HG03342 (cell line): ENCODE data around the gene TTC9C.
"Not testable (repeated sequence)": the region's sequence is repeated elsewhere in the genome, so short reads cannot be mapped to it uniquely, and the experiment has no call there.

Experiments used
- ATAC-seq: cut with Tn5 transposase; IDR thresholded peaks from one replicate; pipeline ENCODE4 v1.9.1; 2021; ENCODE audit warnings: mild to moderate bottlenecking, moderate library complexity; ENCODE audit not compliant: unreplicated experiment

TTC9C gene, protein sequence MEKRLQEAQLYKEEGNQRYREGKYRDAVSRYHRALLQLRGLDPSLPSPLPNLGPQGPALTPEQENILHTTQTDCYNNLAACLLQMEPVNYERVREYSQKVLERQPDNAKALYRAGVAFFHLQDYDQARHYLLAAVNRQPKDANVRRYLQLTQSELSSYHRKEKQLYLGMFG

DNA sequence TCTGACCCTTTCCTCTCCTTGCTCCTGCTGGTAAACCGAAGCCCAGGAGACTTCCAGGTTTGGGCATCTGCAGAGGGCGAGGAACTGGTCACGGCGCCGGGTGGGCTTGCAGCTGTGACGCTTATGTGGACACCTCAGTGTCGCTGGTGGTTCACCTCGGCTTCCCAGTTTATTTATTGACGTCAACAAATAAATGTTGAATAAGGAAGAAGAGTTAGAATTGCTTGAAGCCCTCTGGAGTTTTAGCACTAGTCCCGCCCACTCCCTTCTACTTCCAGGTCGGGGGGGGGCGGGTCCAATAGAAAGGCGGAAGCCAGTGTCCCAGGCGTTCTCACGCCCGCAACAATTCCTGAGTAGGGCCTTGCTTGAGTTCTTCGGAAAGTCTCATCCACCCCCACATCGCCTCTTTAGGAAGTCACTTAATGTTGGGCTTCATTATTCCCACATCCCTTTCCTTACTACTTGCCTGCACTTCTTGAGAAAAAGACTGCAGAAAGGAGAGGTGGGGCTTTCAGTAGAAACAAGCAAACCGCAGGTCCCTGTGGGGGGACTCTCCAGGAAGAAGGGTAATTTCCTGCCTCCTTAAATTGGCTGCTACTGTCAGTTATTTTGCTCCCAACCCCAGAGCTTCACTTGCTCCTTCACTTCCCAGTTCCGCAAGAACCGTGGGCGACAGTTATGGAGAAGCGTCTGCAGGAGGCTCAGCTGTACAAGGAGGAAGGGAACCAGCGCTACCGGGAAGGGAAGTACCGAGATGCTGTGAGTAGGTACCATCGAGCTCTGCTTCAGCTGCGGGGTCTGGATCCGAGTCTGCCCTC lies at the start of gene TTC9C:
Gene TTC9C (plus strand): TSS at position 316 of the 818 bp plus-strand sequence. CDS start 363 bp downstream, at position 679.
- ATAC-seq: peak; percentile 18

DNA sequence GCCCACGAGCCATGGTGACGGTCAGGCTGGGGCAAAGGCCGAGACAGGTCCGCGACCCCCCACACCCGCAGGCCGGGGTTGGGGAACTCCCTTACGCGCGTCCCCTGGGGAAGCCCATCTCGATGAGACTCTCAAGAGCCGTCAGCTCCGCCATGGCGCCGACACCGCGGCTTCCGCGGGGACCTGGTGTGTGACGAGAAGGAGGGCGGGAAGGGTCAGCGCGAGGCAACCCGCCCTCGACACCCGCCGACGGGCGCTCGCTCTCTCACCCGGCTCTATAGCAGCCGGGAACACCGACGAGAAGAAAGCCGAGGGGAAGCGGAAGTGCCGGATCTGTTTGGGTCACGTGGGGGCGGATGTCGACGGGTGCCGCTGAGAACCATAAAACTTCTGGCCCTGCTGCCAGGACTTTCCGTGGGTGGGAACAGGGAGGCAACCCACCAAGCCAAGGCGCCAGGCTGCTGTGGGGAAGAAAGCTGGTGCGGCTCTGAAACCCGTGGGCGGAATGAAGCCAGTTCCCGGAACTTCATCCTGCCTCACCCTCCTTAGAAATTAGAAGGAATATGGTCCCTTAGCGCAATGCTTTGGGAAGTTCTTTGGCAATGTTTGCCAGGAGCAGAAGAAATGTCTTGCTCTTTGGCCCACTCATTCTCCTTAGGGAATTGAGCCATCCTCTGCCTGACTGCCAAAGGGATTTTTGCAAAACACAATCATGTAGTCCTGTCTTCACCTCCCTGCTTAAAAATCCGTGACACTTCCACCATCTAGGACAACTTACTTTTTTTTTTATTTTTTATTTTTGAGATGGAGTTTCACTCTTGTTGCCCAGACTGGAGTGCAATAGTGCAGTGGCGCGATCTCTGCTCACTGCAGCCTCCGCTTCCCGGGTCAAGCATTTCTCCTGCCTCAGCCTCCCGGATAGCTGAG lies 49.3 kb upstream of the TTC9C start, which contains the start of gene UBXN1:
Gene UBXN1 (minus strand): TSS at position 304 of the 927 bp plus-strand sequence. CDS start 150 bp downstream, at position 154.
- peak; percentile 75 for ATAC-seq

DNA sequence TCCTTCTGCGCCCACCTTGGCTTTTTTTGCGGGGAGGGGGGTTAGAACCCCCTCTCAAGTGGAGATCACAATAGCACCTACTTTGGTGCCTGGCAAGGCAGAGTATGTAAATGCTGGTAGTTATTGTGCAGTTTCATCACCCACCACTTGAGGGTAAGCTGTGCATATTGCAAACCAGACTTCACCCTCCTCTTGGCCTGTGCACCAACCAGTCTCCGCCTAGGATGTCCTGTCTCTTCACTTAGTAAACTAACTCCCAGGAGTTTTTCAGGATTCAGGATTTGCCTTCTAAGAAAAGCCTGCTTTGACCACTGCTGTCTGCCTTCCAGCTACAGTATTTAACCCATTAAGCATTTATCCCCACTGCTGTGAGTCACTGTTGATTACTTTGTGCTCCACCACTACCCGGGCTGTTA lies 47.5 kb upstream of the TTC9C start:
- ATAC-seq: no peak

DNA sequence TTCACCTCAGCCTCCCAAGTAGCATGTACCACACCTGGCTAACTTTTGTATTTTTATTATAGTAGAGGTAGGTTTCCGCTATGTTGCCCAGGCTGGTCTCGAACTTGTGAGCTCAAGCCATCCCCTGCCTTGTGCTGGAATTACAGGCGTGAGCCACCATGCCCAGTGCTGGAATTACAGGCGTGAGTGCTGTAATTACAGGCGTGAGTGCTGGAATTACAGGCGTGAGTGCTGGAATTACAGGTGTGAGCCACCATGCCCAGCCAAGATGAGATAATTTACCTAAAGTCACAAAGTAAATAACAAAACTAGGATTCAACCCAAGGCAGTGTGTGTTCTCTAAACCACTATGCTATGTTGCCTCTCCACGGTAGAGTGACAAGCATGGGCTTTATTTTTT lies 45.8 kb upstream of the TTC9C start:
- ATAC-seq: no peak

DNA sequence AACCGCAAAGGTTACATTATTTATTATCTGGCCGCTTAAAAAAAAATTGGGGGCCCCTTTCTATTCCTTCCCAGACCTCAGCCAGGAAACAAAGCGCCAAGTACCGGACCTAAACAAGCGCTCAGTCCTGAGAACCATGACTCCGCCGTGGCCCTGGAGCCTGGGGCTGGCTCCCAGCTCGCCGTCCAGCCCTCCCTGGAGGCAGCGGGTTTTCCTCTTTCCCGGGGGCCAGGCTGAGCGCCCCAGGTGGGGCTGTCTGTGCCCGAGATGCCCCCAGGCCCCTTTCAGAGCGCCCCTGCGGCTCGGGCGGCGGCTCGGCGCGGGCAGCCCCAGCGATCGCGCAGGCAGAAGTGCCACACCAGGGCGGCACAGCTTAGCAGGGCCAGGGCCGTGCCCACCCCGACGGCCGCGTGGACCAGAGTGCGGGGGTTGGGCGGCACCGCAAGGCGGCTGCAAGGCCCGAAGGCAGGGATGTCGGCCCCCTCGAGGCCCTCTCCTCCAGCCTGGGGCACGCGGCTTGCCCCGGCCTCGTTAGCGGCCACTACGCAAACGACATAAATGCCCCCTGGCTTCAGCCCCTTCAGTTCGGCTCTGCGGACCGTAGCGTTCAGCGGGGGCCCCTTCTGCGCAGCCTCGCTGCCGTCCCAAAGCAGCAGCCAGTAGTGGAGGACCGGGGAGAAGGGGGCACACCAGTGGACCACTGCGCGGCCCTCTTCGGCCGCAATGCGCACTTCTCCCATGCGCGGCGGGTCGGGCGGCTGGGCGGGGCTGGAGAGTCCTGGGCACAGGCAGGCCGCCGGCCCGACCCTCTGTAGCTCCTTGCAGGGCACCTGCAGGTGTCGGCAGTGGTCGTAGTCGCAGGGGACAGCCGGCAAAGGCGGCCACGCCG lies 40.5 kb upstream of the TTC9C start:
- ATAC-seq: no peak

DNA sequence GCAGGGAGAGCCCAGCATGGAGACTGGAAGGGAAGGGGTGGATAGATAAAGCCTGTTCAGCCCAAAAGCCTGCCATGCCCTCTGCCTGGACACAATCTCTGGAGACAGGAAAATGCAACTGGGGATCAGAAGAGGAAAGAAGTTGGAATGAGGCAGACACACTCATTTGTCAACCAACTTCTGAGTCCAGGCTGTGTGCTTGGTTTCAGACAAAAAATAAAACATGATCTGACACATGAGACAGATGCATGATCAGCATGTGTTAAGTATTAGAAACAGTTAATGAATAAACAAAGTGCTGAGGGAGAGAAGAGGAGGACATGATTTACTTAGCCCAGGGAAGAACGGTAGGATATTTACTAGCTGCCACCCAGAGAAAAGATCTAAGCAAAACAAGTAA lies 39.8 kb upstream of the TTC9C start:
- ATAC-seq: no peak

DNA sequence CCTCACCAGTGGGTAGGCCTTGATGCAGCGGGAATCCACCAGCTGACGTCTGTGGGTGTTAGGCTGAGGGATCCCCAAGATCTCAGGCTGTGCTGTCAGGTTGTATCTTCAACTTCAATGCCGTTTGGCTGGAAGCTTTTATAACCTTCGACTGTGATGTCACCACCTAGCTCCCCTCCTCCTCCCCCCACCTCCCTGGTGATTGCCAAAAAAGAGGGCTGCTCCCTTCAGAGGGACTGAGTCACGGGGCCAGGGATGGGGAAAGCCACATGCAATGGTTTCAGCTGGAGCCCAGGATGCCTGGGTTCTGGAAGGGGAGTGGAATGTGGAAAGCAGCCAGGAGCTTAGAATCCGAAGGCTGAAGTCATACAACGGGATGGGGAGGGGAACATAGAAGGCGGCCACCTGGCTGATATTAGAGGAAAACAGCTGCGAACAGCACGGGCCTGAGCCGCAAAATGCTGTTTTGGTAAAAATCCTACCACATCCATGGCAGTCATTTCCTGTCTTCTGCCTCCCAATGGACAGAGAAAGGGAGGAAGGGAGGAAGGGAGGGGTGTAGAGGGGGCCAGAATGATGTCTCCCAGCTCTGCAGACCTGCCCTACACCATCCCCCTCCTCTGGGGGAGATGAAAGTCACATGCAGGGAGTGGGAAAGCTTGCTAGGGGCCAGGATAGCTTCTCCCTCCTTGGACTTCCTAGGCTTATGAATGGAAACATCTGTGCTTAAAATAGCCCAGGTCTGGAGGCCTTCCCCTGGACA lies 38.7 kb upstream of the TTC9C start, which contains the start of gene LRRN4CL:
Gene LRRN4CL (minus strand): TSS at position 110 of the 763 bp plus-strand sequence. CDS start 1,022 bp downstream, outside the sequence.
- no peak for ATAC-seq

DNA sequence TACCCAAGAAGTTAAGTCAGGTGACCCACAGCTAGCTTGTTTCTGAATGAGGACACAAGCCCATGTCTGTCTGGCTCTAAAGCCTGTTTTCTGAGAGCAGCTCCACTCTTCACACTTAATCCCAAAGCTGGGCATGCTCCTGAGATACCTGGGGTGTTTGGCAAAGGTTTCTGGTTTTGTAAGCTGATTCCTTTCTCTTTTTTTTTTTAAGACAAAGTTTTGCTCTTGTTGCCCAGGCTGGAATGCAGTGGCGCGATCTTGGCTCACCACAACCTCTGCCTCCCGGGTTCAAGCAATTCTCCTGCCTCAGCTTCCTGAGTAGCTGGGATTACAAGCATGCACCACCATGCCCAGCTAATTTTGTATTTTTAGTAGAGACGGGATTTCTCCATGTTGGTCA lies 34.7 kb upstream of the TTC9C start:
- not testable (repeated sequence) for ATAC-seq

DNA sequence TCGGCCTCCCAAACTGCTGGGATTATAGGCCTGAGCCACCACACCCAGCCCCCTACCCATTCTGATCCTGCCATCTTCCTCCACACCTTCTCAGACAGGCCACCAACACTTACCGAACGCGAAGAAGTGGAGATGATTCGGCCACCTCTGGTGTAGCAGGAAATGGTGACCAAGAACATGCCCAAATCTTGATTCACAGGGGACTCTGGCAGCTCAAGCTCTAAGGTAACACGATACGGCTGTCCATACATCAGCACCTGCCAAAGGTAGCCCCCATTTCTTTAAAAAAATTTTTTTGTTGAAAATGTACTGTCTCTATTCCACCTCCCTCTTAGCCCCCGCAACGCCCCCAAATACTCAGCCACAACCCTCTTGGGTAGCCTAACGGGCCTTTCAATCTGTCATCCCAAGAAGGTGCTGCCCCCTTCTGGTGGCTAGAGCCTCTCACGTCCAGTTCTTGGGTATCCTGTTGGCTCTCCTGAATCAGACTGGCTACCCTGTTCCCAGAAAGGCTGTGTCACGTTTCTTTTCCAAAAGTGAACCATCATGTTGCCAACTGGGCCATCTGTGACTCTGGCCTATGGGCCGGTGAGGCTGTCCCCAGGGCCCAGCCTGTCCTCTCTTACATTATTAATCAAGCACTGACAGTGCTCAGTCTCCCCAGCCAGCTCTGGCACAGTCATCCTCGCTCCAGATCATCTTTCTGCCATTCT lies 33.7 kb upstream of the TTC9C start:
- ATAC-seq: no peak

DNA sequence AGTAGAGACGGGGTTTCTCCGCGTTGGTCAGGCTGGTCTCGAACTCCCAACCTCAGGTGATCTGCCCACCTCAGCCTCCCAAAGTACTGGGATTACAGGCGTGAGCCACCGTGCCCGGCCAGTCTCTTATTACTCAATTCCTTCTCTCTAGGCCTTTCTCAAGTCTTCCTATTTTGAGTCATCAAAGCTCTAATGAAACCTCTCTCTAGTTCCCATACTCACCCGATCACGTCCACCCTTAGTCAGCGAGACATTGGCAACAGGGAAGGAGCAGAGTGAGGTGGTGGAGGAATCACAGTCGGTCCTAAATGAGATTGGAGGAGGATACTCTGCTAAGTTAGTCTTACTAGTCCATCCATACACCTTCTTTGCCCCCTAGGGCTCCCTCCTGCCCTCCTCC lies 26.0 kb upstream of the TTC9C start:
- no peak for ATAC-seq

DNA sequence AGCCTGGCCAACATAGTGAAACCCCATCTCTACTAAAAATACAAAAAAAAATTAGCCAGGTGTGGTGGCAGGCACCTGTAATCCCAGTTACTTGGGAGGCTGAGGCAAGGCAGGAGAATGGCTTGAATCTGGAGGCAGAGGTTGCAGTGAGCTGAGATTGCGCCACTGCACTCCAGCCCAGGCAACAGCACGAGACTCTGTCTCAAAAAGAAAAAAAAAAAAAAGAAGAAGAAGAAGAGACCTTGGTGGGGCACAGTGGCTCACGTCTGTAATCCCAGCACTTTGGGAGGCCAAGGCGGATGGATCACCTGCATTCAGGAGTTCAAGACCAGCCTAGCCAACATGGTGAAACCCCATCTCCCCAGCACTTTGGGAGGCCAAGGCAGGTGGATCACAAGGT lies 24.4 kb upstream of the TTC9C start:
- ATAC-seq: not testable (repeated sequence)

DNA sequence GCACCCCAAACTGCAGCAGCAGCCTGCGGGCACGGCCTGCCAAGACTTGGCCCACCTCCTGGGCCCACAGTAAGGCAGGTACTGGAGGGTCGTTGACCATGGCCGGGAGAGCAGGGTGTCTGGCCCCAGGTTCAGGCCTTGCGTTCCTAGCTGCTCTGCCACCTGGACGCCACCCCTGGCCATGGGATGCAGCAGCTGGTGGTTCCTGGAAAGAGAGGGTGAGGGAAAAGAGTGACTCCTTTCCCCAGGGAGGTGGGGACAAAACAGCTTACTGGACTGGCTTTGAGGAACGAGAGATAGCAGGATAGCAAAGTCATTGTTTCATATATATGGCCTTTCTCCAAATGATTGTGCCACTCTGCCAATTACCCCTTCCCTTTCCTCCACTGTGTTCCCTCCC lies 22.9 kb upstream of the TTC9C start:
- ATAC-seq: no peak

DNA sequence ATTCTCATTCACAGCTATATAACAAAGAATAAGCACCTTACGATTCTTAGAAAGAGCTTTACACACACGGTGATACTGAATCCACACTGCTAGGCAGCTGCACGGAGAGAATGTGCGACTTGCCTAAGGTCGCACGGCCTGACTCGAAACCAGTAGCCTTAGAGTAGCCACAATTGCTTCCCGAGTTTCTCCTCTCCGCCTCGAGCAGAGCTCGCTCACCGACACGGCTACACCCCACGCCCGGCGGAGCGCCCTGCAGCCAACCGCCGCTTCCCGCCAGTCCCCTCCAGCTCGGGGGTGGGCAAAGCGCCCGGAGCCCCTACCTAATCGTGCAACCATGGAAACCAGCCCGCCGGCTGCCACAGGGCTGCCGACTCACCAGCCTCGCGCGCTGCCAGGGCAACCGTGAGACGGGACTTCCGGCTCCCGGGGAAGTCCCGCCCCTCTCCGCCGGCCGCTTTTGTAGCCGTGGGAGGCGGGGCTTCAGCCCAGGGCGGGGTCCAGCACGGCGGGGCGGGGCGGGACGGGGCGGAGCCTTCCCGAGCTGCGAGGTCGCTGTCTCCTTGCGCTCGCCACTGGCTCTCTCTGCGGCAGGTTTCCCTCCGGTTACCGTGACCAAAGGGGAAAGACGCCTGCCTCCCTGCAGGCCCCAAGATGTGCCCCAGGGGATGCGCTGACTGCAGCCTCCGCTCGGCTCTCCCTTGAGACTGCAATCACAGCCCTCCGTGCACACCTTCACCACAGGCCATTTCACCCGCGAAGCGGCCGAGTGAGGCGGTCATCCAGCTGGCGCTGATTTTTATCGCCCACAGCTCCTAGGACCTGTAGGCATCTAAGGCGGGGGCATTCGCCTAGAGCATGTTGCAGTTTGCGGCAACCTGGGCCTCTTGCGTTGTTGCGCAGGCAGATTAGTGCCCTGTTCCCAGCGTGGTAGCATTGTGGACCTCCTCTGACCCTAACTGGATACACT lies 22.1 kb upstream of the TTC9C start:
- ATAC-seq: peak; percentile 59

DNA sequence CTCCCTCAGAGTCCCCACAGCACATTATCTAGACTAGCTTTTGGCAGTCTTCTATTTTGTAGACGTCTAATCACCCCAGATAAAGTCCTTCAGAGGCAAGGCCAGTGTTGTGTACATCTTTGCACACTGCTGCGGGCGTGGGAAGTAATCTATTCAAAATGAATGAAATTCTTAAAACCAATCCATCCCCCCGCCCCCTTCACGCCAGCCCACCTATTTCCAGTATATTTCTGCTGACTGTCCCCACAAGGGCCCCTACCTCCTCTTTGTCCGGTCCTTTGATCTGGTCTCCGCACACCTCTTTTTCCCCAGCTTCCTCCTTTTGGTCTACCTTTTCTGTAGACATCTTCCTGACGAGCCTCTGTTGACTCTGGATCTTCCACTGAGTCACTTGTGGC lies 21.4 kb upstream of the TTC9C start:
- no peak for ATAC-seq

DNA sequence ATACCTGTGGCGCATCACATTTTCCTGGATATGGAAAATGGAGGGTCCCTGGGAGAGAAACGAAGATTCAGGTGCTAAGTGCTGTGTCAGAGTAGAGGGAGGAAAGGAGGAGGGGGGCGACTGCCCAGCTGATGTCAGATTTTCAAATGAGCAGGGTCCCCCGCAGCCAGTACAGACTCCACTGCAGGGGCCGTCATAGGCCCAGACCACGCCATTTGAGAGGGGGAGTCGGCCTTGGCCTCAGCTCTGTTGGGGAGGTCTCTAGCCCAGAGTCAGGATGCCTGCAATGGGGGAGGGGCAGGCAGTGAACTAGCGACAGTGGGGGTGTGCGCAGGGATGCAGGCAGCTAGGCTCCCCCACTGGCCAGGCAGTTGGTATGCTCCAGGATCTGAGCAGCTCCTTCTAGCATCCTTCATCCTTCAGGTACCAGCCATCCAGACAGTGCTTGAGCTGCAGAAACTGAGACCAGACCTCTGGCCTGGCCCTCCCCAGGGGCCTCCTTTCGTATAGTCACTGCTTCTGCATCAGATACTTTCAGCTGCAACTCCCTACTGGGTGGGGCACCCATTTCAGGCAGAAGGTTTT lies 20.9 kb upstream of the TTC9C start, which contains the start of the genes BSCL2 and GNG3:
Gene BSCL2 (minus strand): TSS at position 148 of the 585 bp plus-strand sequence. CDS start 229 bp downstream, outside the sequence.
Gene GNG3 (plus strand): TSS at position 400 of the 585 bp plus-strand sequence. CDS start 620 bp downstream, outside the sequence.
- ATAC-seq: no peak

DNA sequence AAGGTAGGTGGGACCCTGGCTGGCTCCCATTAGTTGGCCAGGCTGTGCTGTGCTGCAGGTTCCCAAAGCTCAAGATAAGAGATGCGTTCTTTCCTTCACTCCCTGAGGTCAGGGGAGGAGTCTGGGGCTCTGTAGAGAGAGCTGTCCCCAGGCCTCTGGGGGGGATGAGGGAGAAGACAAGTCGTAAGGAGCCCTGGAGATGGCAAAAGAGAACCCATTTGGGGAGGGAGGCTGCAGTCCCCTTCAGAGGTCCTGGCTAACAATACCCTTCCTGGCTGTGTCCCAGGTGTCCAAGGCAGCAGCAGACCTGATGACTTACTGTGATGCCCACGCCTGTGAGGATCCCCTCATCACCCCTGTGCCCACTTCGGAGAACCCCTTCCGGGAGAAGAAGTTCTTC lies 19.9 kb upstream of the TTC9C start:
- no peak for ATAC-seq

DNA sequence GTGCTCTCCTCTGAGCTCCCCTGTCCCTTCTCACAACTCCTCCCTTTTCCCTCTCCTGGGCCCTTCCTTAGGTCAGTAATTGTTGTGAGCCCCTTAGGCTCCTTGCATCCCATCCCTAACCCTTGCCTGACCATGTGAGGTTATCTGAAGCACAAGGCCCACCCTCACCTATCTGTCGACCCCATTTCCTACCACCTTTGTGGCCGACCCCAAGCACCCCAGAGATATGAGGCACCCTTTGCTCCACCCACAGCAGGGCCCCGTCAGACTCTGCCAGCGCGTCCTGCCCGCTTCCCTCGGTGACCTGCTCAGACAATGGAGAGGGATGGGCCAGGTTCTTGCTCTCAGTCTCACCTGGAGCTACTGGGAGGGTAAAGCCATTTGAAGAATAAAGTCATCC lies 19.5 kb upstream of the TTC9C start:
- no peak for ATAC-seq
